ENCODE results near the gene OTOP2.
"Not testable (repeated sequence)": the region's sequence is repeated elsewhere in the genome, so short reads cannot be mapped to it uniquely, and the experiment has no call there.

GRCh38 chr17:74906214-74906793, 17.8 kb upstream of the OTOP2 start:
- not testable (repeated sequence) for TF ChIP-seq CTCF, POLR2AphosphoS5 (IDR thresholded peaks at IDR 0.05)

All from transverse colon (tissue), 4 donors.